CD4-positive, alpha-beta T cell treated with Interleukin-1 beta for 1 hour (primary cell): ENCODE measurements around the gene NECTIN2.
A peak's percentile ranks its signal among the peaks of the same experiment; 100 is the strongest.
"Not testable (repeated sequence)": the region's sequence is repeated elsewhere in the genome, so short reads cannot be mapped to it uniquely, and the experiment has no call there.

Experiments used
- DNase-seq, 2 donors: peaks; one replicate each; pipeline ENCODE4 v3.0.0-alpha.2; 2020 to 2022

The NECTIN2 gene

DNA sequence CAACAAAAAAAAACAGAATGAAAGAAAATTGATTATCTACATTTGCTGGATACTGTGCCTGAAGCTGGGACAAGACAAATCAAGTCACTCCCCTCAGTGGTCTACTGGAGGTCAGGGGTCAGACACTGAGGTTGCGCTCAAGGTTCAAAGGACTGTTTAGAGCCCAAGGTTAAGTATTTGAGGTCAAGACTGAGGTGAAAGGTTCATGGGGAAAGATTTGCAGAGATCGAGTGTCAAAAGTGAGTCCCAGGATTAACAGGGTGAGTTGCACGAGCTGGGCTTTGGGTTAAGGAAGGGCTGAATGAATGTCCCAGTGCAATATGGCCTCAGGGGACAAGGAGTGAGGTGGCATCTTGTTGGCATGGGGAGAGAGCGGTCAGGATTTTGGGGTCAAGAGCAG lies 41.6 kb downstream of the NECTIN2 start:
- no peak for DNase-seq

DNA sequence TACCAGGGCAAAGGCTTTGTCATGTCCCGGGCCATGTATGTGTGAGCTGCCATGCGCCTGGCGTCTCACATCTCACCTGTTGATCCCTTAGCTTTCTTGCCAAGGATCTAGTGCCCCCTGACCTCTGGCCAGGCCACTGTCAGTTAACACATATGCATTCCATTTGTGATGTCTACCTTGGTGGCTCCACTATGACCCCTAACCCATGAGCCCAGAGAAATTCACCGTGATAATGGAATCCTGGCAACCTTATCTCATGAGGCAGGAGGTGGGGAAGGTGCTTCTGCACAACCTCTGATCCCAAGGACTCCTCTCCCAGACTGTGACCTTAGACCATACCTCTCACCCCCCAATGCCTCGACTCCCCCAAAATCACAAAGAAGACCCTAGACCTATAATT lies 42.2 kb downstream of the NECTIN2 start:
- DNase-seq = not testable (repeated sequence)

- DNase-seq = no peak
Observed at GRCh38 chr19:44889830-44890365, 43.8 kb downstream of the NECTIN2 start.

DNA sequence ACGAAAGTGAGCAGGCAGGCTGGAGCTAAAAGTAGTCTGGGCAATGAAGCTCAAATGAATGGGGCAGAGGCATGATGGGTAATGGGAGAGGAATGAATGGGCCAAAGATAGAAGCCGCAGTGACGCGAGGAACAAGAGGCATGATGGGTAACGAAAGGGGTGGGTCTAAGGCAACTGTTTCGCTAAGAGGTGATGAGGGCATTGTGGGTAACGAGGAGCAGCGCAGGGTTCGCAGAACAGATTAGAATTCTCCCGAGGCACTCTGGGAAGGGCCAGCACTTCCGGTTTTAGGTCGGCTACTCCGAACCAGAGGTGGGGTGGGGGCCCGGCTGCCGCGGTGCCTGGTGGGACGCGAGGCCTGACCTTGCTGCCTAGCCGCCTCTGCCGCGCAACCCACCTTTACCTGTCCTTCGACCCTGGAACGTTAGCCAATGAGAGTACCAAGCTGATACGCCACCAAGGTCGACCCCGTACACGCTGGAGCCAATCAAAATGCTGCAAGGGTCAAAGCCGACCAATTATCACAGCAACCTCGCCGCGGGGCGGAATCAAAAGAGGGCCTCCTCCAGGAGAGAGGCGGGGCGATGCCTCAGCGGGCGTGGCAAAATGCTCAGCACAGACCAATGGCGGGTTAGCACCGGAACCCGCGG lies 44.4 kb downstream of the NECTIN2 start:
- DNase-seq = peak in 1 of 2 donors; percentile 100

GRCh38 chr19:44891016-44891882 lies 45.2 kb downstream of the NECTIN2 start, which contains the start of gene TOMM40:
TSS of gene TOMM40 (plus strand) at chr19:44891254. CDS start at chr19:44891416, 162 bp downstream.
- DNase-seq = peak in 1 of 2 donors; percentile 100

GRCh38 chr19:44892932-44893331 lies 46.8 kb downstream of the NECTIN2 start:
- DNase-seq = no peak

DNA sequence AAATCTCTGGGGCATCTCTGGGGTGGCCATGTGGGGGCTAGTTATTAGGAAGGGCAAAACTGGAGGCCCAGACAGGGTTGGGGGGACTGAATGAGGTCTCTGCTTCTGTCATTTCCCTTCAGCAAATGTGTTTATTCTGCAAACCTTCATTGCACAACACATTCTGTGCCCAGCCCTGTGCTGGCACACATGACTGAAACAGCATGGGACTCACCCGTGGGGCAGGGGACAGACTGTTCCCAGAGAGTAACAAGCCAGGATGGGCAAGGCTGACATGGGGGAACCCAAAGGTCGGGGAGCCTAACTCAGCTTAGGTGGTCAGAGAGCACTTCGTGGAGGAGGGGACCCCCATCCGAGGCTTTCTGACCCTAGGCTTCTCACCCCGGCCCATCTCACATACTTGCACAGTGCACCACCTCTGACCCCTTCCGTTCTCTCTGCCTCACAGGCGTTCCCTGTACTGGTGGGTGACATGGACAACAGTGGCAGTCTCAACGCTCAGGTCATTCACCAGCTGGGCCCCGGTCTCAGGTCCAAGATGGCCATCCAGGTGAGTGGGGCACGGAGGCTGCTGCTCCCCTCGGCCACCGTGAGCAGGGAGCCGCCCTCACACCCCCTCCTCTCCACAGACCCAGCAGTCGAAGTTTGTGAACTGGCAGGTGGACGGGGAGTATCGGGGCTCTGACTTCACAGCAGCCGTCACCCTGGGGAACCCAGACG lies 47.4 kb downstream of the NECTIN2 start:
- no peak for DNase-seq

DNA sequence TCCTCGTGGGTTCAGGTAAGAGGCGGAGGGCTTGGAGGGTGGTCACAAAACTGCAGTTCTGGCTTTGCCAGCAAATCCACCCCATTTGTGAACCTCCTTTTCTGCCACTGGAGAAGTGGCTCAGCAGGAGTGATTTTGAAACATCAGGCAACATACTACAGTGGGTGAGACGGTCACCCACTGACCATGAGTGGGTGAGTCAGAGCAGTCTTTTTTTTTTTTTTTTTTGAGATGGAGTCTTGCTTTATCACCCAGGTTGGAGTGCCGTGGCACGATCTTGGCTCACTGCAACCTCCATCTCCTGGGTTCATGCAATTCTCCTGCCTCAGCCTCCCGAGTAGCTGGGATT lies 47.9 kb downstream of the NECTIN2 start:
- DNase-seq = no peak

DNA sequence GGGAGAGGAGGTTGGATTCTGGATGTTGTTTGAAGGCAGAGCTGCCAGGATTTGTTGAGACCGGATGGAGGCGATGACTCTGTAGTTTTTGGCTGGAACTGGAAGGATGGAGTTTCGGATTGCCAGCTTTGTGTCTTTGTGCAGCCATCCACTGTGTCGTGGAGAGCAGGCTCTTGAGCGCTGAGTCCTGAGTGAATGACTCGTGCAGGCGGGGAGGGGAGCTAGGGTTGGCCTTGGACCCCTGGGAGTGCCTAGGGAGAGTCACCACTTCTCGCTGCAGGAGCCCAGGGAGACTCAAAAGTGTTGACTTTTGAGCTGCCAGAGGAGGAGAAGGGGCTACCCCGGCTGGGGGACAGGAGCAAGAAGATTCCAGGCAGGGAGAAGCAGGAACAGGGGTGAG lies 48.8 kb downstream of the NECTIN2 start:
- no peak for DNase-seq

GRCh38 chr19:44897835-44898234 lies 51.7 kb downstream of the NECTIN2 start:
- no peak for DNase-seq

GRCh38 chr19:44900328-44901244 lies 54.5 kb downstream of the NECTIN2 start:
- DNase-seq = no peak

DNA sequence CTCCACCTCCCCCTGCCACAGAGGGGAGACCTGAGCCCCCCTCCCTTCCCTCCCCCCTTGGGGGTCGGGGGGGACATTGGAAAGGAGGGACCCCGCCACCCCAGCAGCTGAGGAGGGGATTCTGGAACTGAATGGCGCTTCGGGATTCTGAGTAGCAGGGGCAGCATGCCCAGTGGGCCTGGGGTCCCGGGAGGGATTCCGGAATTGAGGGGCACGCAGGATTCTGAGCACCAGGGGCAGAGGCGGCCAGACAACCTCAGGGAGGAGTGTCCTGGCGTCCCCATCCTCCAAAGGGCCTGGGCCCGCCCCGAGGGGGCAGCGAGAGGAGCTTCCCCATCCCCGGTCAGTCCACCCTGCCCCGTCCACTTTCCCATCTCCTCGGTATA lies 57.1 kb downstream of the NECTIN2 start:
- no peak for DNase-seq

DNA sequence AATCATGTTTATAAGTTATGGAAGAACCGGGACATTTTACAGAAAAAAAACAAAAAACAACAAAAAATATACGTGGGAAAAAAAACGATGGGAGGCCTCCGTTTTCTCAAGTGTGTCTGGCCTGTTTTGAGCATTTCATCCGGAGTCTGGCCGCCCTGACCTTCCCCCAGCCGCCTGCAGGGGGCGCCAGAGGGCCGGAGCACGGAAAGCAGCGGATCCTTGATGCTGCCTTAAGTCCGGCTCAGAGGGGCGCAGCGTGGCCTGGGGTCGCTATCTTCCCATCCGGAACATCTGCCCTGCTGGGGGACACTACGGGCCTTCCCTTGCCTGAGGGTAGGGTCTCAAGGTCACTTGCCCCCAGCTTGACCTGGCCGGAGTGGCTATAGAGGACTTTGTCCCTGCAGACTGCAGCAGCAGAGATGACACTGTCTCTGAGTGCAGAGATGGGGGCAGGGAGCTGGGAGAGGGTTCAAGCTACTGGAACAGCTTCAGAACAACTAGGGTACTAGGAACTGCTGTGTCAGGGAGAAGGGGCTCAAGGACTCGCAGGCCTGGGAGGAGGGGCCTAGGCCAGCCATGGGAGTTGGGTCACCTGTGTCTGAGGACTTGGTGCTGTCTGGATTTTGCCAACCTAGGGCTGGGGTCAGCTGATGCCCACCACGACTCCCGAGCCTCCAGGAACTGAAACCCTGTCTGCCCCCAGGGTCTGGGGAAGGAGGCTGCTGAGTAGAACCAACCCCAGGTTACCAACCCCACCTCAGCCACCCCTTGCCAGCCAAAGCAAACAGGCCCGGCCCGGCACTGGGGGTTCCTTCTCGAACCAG lies 57.7 kb downstream of the NECTIN2 start:
- DNase-seq = peak; percentile 60 to 71

DNA sequence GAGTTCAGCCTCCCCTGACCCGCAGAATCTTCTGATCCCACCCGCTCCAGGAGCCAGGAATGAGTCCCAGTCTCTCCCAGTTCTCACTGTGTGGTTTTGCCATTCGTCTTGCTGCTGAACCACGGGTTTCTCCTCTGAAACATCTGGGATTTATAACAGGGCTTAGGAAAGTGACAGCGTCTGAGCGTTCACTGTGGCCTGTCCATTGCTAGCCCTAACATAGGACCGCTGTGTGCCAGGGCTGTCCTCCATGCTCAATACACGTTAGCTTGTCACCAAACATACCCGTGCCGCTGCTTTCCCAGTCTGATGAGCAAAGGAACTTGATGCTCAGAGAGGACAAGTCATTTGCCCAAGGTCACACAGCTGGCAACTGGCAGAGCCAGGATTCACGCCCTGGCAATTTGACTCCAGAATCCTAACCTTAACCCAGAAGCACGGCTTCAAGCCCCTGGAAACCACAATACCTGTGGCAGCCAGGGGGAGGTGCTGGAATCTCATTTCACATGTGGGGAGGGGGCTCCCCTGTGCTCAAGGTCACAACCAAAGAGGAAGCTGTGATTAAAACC lies 58.4 kb downstream of the NECTIN2 start:
- DNase-seq = no peak

GRCh38 chr19:44905437-44906160 lies 59.5 kb downstream of the NECTIN2 start, which contains the start of gene APOE:
TSS of gene APOE (plus strand) at chr19:44905796. CDS start at chr19:44906625, 829 bp downstream.
- no peak for DNase-seq

- no peak for DNase-seq
Observed at GRCh38 chr19:44907613-44908012, 61.5 kb downstream of the NECTIN2 start.

DNA sequence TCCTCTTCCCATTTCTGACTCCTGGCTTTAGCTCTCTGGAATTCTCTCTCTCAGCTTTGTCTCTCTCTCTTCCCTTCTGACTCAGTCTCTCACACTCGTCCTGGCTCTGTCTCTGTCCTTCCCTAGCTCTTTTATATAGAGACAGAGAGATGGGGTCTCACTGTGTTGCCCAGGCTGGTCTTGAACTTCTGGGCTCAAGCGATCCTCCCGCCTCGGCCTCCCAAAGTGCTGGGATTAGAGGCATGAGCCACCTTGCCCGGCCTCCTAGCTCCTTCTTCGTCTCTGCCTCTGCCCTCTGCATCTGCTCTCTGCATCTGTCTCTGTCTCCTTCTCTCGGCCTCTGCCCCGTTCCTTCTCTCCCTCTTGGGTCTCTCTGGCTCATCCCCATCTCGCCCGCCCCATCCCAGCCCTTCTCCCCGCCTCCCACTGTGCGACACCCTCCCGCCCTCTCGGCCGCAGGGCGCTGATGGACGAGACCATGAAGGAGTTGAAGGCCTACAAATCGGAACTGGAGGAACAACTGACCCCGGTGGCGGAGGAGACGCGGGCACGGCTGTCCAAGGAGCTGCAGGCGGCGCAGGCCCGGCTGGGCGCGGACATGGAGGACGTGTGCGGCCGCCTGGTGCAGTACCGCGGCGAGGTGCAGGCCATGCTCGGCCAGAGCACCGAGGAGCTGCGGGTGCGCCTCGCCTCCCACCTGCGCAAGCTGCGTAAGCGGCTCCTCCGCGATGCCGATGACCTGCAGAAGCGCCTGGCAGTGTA lies 62.2 kb downstream of the NECTIN2 start:
- DNase-seq = no peak

GRCh38 chr19:44908836-44909261 lies 62.8 kb downstream of the NECTIN2 start:
- DNase-seq = no peak

DNA sequence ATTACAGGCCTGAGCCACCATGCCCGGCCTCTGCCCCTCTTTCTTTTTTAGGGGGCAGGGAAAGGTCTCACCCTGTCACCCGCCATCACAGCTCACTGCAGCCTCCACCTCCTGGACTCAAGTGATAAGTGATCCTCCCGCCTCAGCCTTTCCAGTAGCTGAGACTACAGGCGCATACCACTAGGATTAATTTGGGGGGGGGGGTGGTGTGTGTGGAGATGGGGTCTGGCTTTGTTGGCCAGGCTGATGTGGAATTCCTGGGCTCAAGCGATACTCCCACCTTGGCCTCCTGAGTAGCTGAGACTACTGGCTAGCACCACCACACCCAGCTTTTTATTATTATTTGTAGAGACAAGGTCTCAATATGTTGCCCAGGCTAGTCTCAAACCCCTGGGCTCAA lies 63.7 kb downstream of the NECTIN2 start:
- DNase-seq = no peak
